ENCODE data around the gene ARHGAP26.
A peak's percentile ranks its signal among the peaks of the same experiment; 100 is the strongest.

The ARHGAP26 gene

GRCh38 chr5:142878111-142878510 is 107.9 kb downstream of the ARHGAP26 start:
- DNase-seq: no peak

GRCh38 chr5:142878638-142879037 is 108.5 kb downstream of the ARHGAP26 start:
- DNase-seq: no peak

- DNase-seq: peak; percentile 58
Observed at GRCh38 chr5:142881076-142881783, 111.1 kb downstream of the ARHGAP26 start.

GRCh38 chr5:142881784-142882126 is 111.6 kb downstream of the ARHGAP26 start:
- DNase-seq: no peak

GRCh38 chr5:142883025-142883424 is 112.8 kb downstream of the ARHGAP26 start:
- no peak for DNase-seq

GRCh38 chr5:142883438-142883837 is 113.3 kb downstream of the ARHGAP26 start:
- DNase-seq: no peak

GRCh38 chr5:142884029-142884428 is 113.9 kb downstream of the ARHGAP26 start:
- DNase-seq: no peak

- no peak for DNase-seq
Observed at GRCh38 chr5:142886211-142886610, 116.0 kb downstream of the ARHGAP26 start.

GRCh38 chr5:142886956-142887355 is 116.8 kb downstream of the ARHGAP26 start:
- no peak for DNase-seq

GRCh38 chr5:142888469-142889085 is 118.4 kb downstream of the ARHGAP26 start:
- DNase-seq: peak; percentile 60

GRCh38 chr5:142892021-142892420 is 121.8 kb downstream of the ARHGAP26 start:
- DNase-seq: no peak

GRCh38 chr5:142894315-142894714 is 124.1 kb downstream of the ARHGAP26 start:
- DNase-seq: no peak

- DNase-seq: no peak
Observed at GRCh38 chr5:142894749-142895148, 124.6 kb downstream of the ARHGAP26 start.

GRCh38 chr5:142896325-142897007 is 126.3 kb downstream of the ARHGAP26 start:
- no peak for DNase-seq

GRCh38 chr5:142897328-142897727 is 127.2 kb downstream of the ARHGAP26 start:
- no peak for DNase-seq

- DNase-seq: no peak
Observed at GRCh38 chr5:142900927-142901326, 130.8 kb downstream of the ARHGAP26 start.

GRCh38 chr5:142901476-142902185 is 131.5 kb downstream of the ARHGAP26 start:
- no peak for DNase-seq

GRCh38 chr5:142902186-142902965 is 132.2 kb downstream of the ARHGAP26 start:
- DNase-seq: no peak

GRCh38 chr5:142904416-142904815 is 134.2 kb downstream of the ARHGAP26 start:
- no peak for DNase-seq

GRCh38 chr5:142905348-142905747 is 135.2 kb downstream of the ARHGAP26 start:
- no peak for DNase-seq

GRCh38 chr5:142906863-142907671 is 136.9 kb downstream of the ARHGAP26 start:
- no peak for DNase-seq

- no peak for DNase-seq
Observed at GRCh38 chr5:142908659-142909058, 138.5 kb downstream of the ARHGAP26 start.
